A549 (cell line): ENCODE data around the gene SRL. TPM values are rescaled to one million over a fixed set of nuclear protein-coding genes. Genes with fewer than 3 reads are reported as not detected.
"Not testable (repeated sequence)": the region's sequence is repeated elsewhere in the genome, so short reads cannot be mapped to it uniquely, and the experiment has no call there.

ENCODE experiments used
- ATAC-seq, 2 experiments: fragments of 200-7000 bp in 1 of 2; fragments of >200 bp in 1 of 2; cut with Nextera tagmentation in 1 of 2; cut with Tn5 transposase in 1 of 2; 3 replicates each; pipeline versions ENCODE4 v1.8.0 to v1.9.1; 2018 to 2020; ENCODE audit warnings: mild to moderate bottlenecking in 1 of 2, moderate library complexity in 1 of 2
- CTCF ChIA-PET: fragments of 300-600 bp; sonication (Branson Sonifier 250); formaldehyde crosslinking; extraction: SDS; loops from one replicate; lab custom pipeline; 2021; ENCODE audit warnings: antibody characterized with exemption, inconsistent platforms; lab: Yijun Ruan, JAX
- POLR2A ChIA-PET: fragments of 350-600 bp; formaldehyde crosslinking; extraction: SDS; loops from one replicate; lab custom pipeline; 2021; ENCODE audit warnings: antibody characterized with exemption, inconsistent platforms; lab: Yijun Ruan, JAX
- DNase-seq, 2 experiments: peaks; one replicate each; pipeline versions ENCODE4 v3.0.0 to v3.0.0-alpha.2; 2011 to 2016; ENCODE audit warnings: low read depth in 1 of 2, low spot score in 1 of 2
- FAIRE-seq: peaks from 2 replicates; lab custom pipeline; 2011; peaks lifted over from hg19 to GRCh38; lab: Jason Lieb, UNC
- H3K27ac ChIP-seq, 2 experiments: fragments of >200 bp; sonication (Bioruptor Twin); formaldehyde crosslinking; 3 replicates each; pipeline ENCODE4 v1.5.1; 2016 to 2017
- H3K4me1 ChIP-seq: fragments of >200 bp; sonication (Bioruptor Twin); formaldehyde crosslinking; 3 replicates; pipeline ENCODE4 v1.6.1; 2016
- H3K4me2 ChIP-seq: fragments of >200 bp; sonication (Bioruptor Twin); formaldehyde crosslinking; 3 replicates; pipeline ENCODE4 v1.6.1; 2016
- H3K4me3 ChIP-seq: fragments of >200 bp; sonication (Bioruptor Twin); formaldehyde crosslinking; 3 replicates; pipeline ENCODE4 v1.5.1; 2016
- H3K9me3 ChIP-seq: fragments of >200 bp; sonication (Bioruptor Twin); formaldehyde crosslinking; 3 replicates; pipeline ENCODE4 v1.6.1; 2016
- BHLHE40 ChIP-seq: IDR thresholded peaks from 2 replicates; pipeline ENCODE4 v1.6.1; 2012; ENCODE audit warnings: low read depth, low read length, inconsistent platforms
- CHD2 ChIP-seq: fragments of 150-350 bp; IDR thresholded peaks from 2 replicates; pipeline ENCODE4 v1.6.1; 2014; ENCODE audit warnings: low read length; ENCODE audit not compliant: partially characterized antibody
- EHF ChIP-seq: fragments of 250-450 bp; sonication (Bioruptor Pico); IDR thresholded peaks from 2 replicates; pipeline ENCODE4 v1.5.0; 2020; ENCODE audit warnings: mild to moderate bottlenecking
- EP300 ChIP-seq, 2 experiments: fragments of >200 bp; sonication (Bioruptor Twin); formaldehyde crosslinking; IDR thresholded peaks; 2 replicates in 1 of 2; 3 replicates in 1 of 2; pipeline ENCODE4 v1.6.1; 2016 to 2017
- FOSL2 ChIP-seq, 2 experiments: fragments of 450-650 bp in 1 of 2; fragments of >200 bp in 1 of 2; sonication (Bioruptor Twin) in 1 of 2; formaldehyde crosslinking; IDR thresholded peaks; 2 replicates each; pipeline versions ENCODE4 v1.5.0 to v1.6.1; 2016 to 2020; ENCODE audit warnings: mild to moderate bottlenecking in 1 of 2, moderate library complexity in 1 of 2
- GATA3 ChIP-seq: IDR thresholded peaks from 2 replicates; pipeline ENCODE4 v1.6.1; 2012; ENCODE audit warnings: borderline replicate concordance
- HDAC2 ChIP-seq: fragments of 200-600 bp; sonication (generic); IDR thresholded peaks from 2 replicates; pipeline ENCODE4 v1.6.1; 2016
- HOXA7 ChIP-seq: fragments of 250-450 bp; sonication (Bioruptor Pico); IDR thresholded peaks from 2 replicates; pipeline ENCODE4 v1.5.0; 2020; ENCODE audit warnings: mild to moderate bottlenecking, moderate library complexity
- HOXB5 ChIP-seq: fragments of 250-450 bp; sonication (Bioruptor Pico); IDR thresholded peaks from 2 replicates; pipeline ENCODE4 v1.5.0; 2020; ENCODE audit warnings: mild to moderate bottlenecking, moderate library complexity
- PHF8 ChIP-seq: fragments of 200-600 bp; sonication (generic); IDR thresholded peaks from 2 replicates; pipeline ENCODE4 v1.6.1; 2016; ENCODE audit warnings: low read depth, mild to moderate bottlenecking, antibody characterized with exemption, moderate library complexity, borderline replicate concordance
- RNF2 ChIP-seq: fragments of 200-600 bp; sonication (generic); IDR thresholded peaks from 2 replicates; pipeline ENCODE4 v1.6.1; 2016; ENCODE audit warnings: low read depth, mild to moderate bottlenecking, antibody characterized with exemption, moderate library complexity, borderline replicate concordance
- ZSCAN20 ChIP-seq: fragments of 250-450 bp; sonication (Bioruptor Pico); IDR thresholded peaks from 2 replicates; pipeline ENCODE4 v1.8.0; 2022; ENCODE audit warnings: mild to moderate bottlenecking, moderate library complexity
- WGBS: methylation state at CpG from one replicate; pipeline ENCODE4 v1.1.6; 2017; ENCODE audit errors: missing lambda C conversion rate; 5-methylcytosine and 5-hydroxymethylcytosine counted together
- polyA plus RNA-seq, 4 experiments: library from polyadenylated mRNA; depleted of rRNA in 3 of 4; stranded (reverse); fragments of >200 nt; fragmentation: RNase III in 1 of 4; extraction: RNeasy Plus Mini Kit Qiagen cat#74134 plus additional on column Dnase treatment in 1 of 4; gene quantifications; 2 replicates in 3 of 4; 3 replicates in 1 of 4; pipeline ENCODE4 v1.2.3, GENCODE V29; 2011 to 2017
- TF ChIP-seq, protein P1 (sequence below): fragments of 150-350 bp; IDR thresholded peaks from 2 replicates; pipeline ENCODE4 v1.6.1; 2014; ENCODE audit warnings: low read depth, mild to moderate bottlenecking, low read length
- TF ChIP-seq, protein P2 (sequence below): fragments of >200 bp; sonication (Bioruptor Twin); formaldehyde crosslinking; IDR thresholded peaks from 2 replicates; pipeline ENCODE4 v1.6.1; 2016
- TF ChIP-seq, protein P3 (sequence below): IDR thresholded peaks from 2 replicates; pipeline ENCODE4 v1.6.1; 2012; ENCODE audit warnings: low read depth, borderline replicate concordance

SRL gene
- polyA plus RNA-seq, 2 of the 4 experiments (the other 2 are of a cell fraction): 0.03 TPM; not detected in 1

DNA sequence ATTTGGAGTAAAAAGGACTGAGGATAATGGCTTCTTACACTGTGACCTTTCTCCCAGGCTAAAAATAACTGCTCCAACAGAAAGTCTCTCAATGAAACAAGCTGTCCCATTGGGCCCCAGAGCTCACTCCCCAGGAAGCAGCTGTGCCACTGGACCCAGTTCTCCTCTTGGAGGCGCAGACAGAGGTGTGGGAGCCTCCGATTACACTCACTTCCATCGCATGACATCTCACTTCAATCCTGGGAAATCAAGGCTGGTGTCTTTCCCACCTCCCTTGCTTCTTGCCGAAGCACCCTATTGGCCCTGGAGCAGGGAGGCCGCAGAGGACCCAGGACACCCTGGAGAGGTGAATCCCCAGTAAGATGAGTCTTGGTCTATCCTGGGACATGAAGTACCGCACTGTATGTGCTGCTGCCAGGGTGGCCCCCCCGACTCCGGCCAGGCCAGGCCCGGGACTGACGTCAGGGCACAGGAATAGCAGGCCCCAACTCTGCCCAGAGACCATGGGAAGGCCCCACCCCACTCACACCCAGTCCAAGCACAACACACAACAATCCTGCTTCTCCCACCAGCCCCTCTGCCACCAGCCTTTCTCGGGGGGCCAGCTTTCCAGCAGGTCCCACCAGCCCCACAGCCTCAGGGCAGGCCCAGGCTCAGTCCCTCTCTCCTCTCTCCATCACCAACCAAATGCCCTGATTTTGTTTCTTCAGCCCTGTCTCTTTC lies 29.5 kb downstream of the SRL start (continued):
- TF ChIP-seq, protein P1, sequence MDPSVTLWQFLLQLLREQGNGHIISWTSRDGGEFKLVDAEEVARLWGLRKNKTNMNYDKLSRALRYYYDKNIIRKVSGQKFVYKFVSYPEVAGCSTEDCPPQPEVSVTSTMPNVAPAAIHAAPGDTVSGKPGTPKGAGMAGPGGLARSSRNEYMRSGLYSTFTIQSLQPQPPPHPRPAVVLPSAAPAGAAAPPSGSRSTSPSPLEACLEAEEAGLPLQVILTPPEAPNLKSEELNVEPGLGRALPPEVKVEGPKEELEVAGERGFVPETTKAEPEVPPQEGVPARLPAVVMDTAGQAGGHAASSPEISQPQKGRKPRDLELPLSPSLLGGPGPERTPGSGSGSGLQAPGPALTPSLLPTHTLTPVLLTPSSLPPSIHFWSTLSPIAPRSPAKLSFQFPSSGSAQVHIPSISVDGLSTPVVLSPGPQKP: no peak
- no peak for TF ChIP-seq HOXB5 (CRISPR knock-in tag)
- TF ChIP-seq RNF2: no peak

DNA sequence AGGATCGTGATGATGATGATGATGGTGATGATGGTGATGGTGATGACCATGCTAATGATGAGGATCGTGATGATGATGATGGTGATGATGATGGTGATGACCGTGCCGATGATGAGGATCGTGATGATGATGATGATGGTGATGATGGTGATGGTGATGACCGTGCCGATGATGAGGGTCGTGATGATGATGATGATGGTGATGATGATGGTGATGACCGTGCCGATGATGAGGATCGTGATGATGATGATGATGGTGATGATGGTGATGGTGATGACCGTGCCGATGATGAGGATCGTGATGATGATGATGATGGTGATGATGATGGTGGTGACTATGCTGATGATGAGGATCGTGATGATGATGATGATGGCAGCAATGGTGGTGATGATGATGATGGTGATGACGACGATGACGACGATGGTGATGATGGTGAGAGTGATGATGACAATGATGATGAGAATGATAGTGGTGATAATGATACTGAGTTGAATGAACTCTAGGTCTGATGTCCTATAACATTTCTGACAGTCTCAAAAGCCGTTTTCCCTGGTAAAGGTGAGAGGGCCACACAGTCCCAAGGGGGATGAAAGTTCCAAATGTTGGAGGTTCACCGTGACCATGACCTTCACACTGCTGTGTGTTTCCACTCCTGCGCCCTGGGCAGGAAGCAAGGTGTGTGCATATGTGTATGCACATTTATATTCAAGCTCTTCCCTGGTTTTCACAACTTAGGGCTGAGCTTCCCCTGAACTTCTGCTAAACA lies 30.3 kb downstream of the SRL start:
- ChIA-PET POLR2A (interaction anchor here (0.7 kb wide), 1 partner anchor 42 kb away, joined by 4 read pairs; no protein-coding TSS in a partner anchor), CTCF (interaction anchor here (1.0 to 1.2 kb wide), 2 partner anchors 42 to 191 kb away, joined by 3 read pairs; no protein-coding TSS in a partner anchor)
- H3K9me3 ChIP-seq, FAIRE-seq, H3K4me2 ChIP-seq, ATAC-seq, DNase-seq, H3K4me3 ChIP-seq: not testable (repeated sequence)
- 89% methylated on average over 20 of the region's 22 CpGs for WGBS
- H3K27ac ChIP-seq: peak overlapping the region; percentile 57 to 82; a peak in 3 of 6 replicates
- peaks cover 24% of the 10 kb centered on the region for H3K4me1 ChIP-seq

DNA sequence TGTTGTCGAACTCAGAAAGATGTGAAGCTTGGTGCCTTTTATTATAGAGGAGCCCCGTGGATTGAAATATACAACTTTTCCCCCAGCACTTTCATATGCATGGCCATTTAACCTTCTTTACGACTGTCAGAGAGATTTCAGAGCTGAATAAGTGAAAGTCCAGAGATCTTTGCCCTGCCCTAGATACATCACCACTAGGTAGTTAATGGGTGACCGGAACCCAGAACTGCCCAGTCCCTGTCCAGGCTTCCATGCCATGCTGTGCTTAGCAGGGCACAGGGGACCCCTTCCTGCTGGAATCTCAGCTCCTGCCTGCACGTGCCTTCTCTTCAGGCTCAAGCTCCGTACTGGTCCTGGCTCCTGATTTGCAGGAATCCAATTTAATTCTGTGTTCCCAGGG lies 32.2 kb downstream of the SRL start:
- no peak for DNase-seq
- CTCF ChIA-PET: interaction anchor here (0.7 to 1.8 kb wide), 5 partner anchors 9 to 151 kb away, joined by 3 to 9 read pairs (median 4); no protein-coding TSS in a partner anchor
- 47% methylated on average over 6 of the region's 6 CpGs for WGBS
- Histone ChIP-seq H3K4me1 (peaks cover 24% of the 10 kb centered on the region), H3K4me2 (no peak overlapping the region), H3K9me3 (no peaks in the 10 kb centered on the region), H3K27ac (0 out of 6 replicates have a peak overlapping the region, but pooled peaks of 1 of the 2 experiments have one; percentile 18), H3K4me3 (no peak overlapping the region)
- no peak for FAIRE-seq
- POLR2A ChIA-PET: no interaction called here
- TF ChIP-seq HDAC2 (no peak), PHF8 (no peak), EP300 (IDR thresholded peaks at IDR 0.05) (no peak), GATA3 (no peak), BHLHE40 (no peak), EHF (CRISPR knock-in tag) (no peak)
- ATAC-seq: no peak

DNA sequence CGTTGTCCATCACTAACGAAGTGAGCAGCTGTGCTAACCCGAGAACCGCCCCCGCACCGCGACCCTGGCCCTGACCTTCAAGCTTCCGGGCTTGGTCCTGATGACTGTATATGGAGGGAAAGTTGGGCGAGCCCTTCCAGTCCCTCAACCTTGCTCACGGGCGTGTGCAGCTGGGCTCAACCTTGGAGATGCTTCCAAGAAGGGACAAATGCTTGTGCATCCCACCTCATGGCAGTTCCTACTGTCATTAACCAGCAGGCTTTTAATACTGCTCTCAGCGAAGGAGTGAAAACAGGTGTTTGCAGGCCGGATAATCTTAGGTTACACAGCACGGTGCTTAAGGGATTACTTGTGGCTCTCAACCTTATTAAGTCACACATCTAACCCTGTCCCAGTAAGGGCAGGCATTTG lies 33.5 kb downstream of the SRL start:
- Histone ChIP-seq H3K27ac (no peak overlapping the region), H3K4me2 (no peak overlapping the region), H3K9me3 (no peaks in the 10 kb centered on the region), H3K4me1 (peaks cover 11% of the 10 kb centered on the region), H3K4me3 (no peak overlapping the region)
- ATAC-seq (no peak), FAIRE-seq (no peak), DNase-seq (no peak)
- ChIA-PET CTCF (interaction anchor here (0.6 to 1.2 kb wide), 3 partner anchors 9 to 46 kb away, joined by 3 to 4 read pairs (median 3); no protein-coding TSS in a partner anchor), POLR2A (no interaction called here)
- TF ChIP-seq RNF2: no peak
- TF ChIP-seq, protein P2, sequence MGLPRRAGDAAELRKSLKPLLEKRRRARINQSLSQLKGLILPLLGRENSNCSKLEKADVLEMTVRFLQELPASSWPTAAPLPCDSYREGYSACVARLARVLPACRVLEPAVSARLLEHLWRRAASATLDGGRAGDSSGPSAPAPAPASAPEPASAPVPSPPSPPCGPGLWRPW: no peak
- no peak for TF ChIP-seq ZSCAN20 (CRISPR knock-in tag)
- TF ChIP-seq, protein P3, sequence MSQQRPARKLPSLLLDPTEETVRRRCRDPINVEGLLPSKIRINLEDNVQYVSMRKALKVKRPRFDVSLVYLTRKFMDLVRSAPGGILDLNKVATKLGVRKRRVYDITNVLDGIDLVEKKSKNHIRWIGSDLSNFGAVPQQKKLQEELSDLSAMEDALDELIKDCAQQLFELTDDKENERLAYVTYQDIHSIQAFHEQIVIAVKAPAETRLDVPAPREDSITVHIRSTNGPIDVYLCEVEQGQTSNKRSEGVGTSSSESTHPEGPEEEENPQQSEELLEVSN: no peak
- no peak for TF ChIP-seq FOSL2 (IDR thresholded peaks at IDR 0.05)
- TF ChIP-seq FOSL2 (CRISPR knock-in tag; IDR thresholded peaks at IDR 0.05): no peak
- no peak for TF ChIP-seq GATA3
- TF ChIP-seq CHD2: no peak
- TF ChIP-seq, protein P1: no peak
- no peak for TF ChIP-seq HOXA7
- WGBS: 61% methylated on average over 14 of the region's 14 CpGs
